HK-2 (cell line): Measurements from ENCODE around the gene RNU1-3.
"Not testable (repeated sequence)": the region's sequence is repeated elsewhere in the genome, so short reads cannot be mapped to it uniquely, and the experiment has no call there.

Source experiments
- DNase-seq: peaks from one replicate; pipeline ENCODE4 v3.0.0-alpha.2; 2018; ENCODE audit not compliant: unreplicated experiment

RNU1-3 gene

GRCh38 chr1:16656574-16656973, 10.2 kb downstream of the RNU1-3 start:
- DNase-seq = not testable (repeated sequence)

- not testable (repeated sequence) for DNase-seq
Measured at GRCh38 chr1:16651560-16651959, 15.2 kb downstream of the RNU1-3 start.

- not testable (repeated sequence) for DNase-seq
Measured at GRCh38 chr1:16649960-16650359, 16.8 kb downstream of the RNU1-3 start.

- not testable (repeated sequence) for DNase-seq
Measured at GRCh38 chr1:16649390-16649789, 17.4 kb downstream of the RNU1-3 start.

GRCh38 chr1:16648756-16649155, 18.0 kb downstream of the RNU1-3 start:
- not testable (repeated sequence) for DNase-seq

GRCh38 chr1:16648250-16648649, 18.5 kb downstream of the RNU1-3 start:
- not testable (repeated sequence) for DNase-seq

- DNase-seq = not testable (repeated sequence)
Measured at GRCh38 chr1:16647179-16648176, 19.3 kb downstream of the RNU1-3 start.

- DNase-seq = not testable (repeated sequence)
Measured at GRCh38 chr1:16646716-16647115, 20.0 kb downstream of the RNU1-3 start.

- not testable (repeated sequence) for DNase-seq
Measured at GRCh38 chr1:16646061-16646664, 20.6 kb downstream of the RNU1-3 start.

- DNase-seq = not testable (repeated sequence)
Measured at GRCh38 chr1:16645271-16646060, 21.3 kb downstream of the RNU1-3 start.

- peak; percentile 99 for DNase-seq
Measured at GRCh38 chr1:16644482-16645270, 22.1 kb downstream of the RNU1-3 start.

GRCh38 chr1:16644193-16644481, 22.6 kb downstream of the RNU1-3 start:
- no peak for DNase-seq

- not testable (repeated sequence) for DNase-seq
Measured at GRCh38 chr1:16643476-16644192, 23.1 kb downstream of the RNU1-3 start.

- DNase-seq = not testable (repeated sequence)
Measured at GRCh38 chr1:16643001-16643411, 23.7 kb downstream of the RNU1-3 start.

GRCh38 chr1:16642025-16642966, 24.5 kb downstream of the RNU1-3 start:
- not testable (repeated sequence) for DNase-seq

GRCh38 chr1:16641159-16641975, 25.4 kb downstream of the RNU1-3 start:
- not testable (repeated sequence) for DNase-seq

GRCh38 chr1:16639091-16640031, 27.4 kb downstream of the RNU1-3 start:
- DNase-seq = not testable (repeated sequence)
